ENCODE measurements around the gene KIF2A. TPM values are rescaled to one million over a fixed set of nuclear protein-coding genes. Genes with fewer than 3 reads are reported as not detected.

The KIF2A gene
- total and polyA plus RNA-seq, 2 of the 13 experiments (the other 11 are each of a cell fraction or from before 2014, with no cell fraction given): 8.5 to 19.2 TPM

GRCh38 chr5:62340392-62340791 lies 34.4 kb downstream of the KIF2A start:
- peaks cover under 1% of the 10 kb centered on the region; the same call in 1 of the 2 replicates for H4K20me1 ChIP-seq (ENCODE audit: insufficient read depth, low read length)
- TF ChIP-seq ZNF687 (CRISPR knock-in tag; IDR thresholded peaks at IDR 0.05) (no peak), ZUFSP (CRISPR knock-in tag; IDR thresholded peaks at IDR 0.05; ENCODE audit: borderline replicate concordance) (no peak), CTCF (CRISPR knock-in tag; IDR thresholded peaks at IDR 0.05) (peak; percentile 23; the same call in 1 of the 2 replicates), ZNF142 (CRISPR knock-in tag; IDR thresholded peaks at IDR 0.05) (no peak), REXO4 (CRISPR knock-in tag; IDR thresholded peaks at IDR 0.05; ENCODE audit: borderline replicate concordance) (no peak), SCMH1 (CRISPR knock-in tag; IDR thresholded peaks at IDR 0.05; ENCODE audit: borderline replicate concordance) (no peak), JARID2 (CRISPR knock-in tag; IDR thresholded peaks at IDR 0.05; ENCODE audit: insufficient replicate concordance) (no peak), MTF1 (CRISPR knock-in tag; IDR thresholded peaks at IDR 0.05) (no peak)
- intact Hi-C loops (cut with micrococcal nuclease; ENCODE audit: unreplicated experiment) (loop anchor here (2.0 kb wide), 1 partner anchor 34 kb away; the partner anchor contains the start of gene KIF2A), in situ Hi-C loops (cut with HindIII; ENCODE audit: extremely low pct_ligation_motif_present, low pct_unique_long_range_greater_than_20kb) (no loop called here)
- ATAC-seq (peak; percentile 69), DNase-seq (ENCODE audit: low spot score) (peak; percentile 39), FAIRE-seq (no peak)
- peaks cover 6% of the 10 kb centered on the region for H3K79me2 ChIP-seq (ENCODE audit: insufficient read depth, low read length)
- H3K9ac ChIP-seq (ENCODE audit: insufficient read depth, low read depth, low read length): no peak overlapping the region
- ChIA-PET CTCF (ENCODE audit: low intra/inter-chr PET ratio, low total read pairs) (no interaction called here), POLR2A (no interaction called here)
- 84% methylated on average over 1 of the region's 1 CpG for WGBS (ENCODE audit: low lambda C conversion rate)
- no TSS peak for BruUV-seq (replicated peaks)
- H3K27ac ChIP-seq (ENCODE audit: extremely low read length, insufficient read depth, low read length): no peak overlapping the region
- H3K4me1 ChIP-seq (ENCODE audit: insufficient read depth, low read length): no peaks in the 10 kb centered on the region
- H3K9me3 ChIP-seq (ENCODE audit: low read length): no peaks in the 10 kb centered on the region
- H3K27me3 ChIP-seq (ENCODE audit: control insufficient read depth in 1 of 2, insufficient read depth in 2 of 2, low read length in 2 of 2): no peaks in the 10 kb centered on the region
- H3K4me3 ChIP-seq (replicated peaks in 1 of 3; ENCODE audit: insufficient read depth in 1 of 3, low read depth in 2 of 3, low read length in 3 of 3): no peak overlapping the region
- H3K4me2 ChIP-seq (ENCODE audit: low read depth, low read length): no peak overlapping the region
- H3K36me3 ChIP-seq (replicated peaks in 1 of 2; ENCODE audit: control insufficient read depth in 1 of 2, insufficient read depth in 2 of 2, low read length in 2 of 2): no peaks in the 10 kb centered on the region; a peak in 1 of 5 replicates
- H2AFZ ChIP-seq (ENCODE audit: low read length): no peak overlapping the region
